Common myeloid progenitor, CD34-positive (primary cell): Measurements from ENCODE around the gene PLRG1.

Experiments
- CTCF ChIA-PET: fragments of 350-600 bp; sonication (Branson Sonifier 250); formaldehyde crosslinking; loops from one replicate; lab custom pipeline; 2021; ENCODE audit warnings: antibody characterized with exemption; lab: Charles Lee
- POLR2A ChIA-PET: fragments of 350-600 bp; sonication (Branson Sonifier 250); formaldehyde crosslinking; loops from one replicate; lab custom pipeline; 2021; ENCODE audit warnings: antibody characterized with exemption; lab: Charles Lee
- DNase-seq, 3 donors: peaks; one replicate each; pipeline versions ENCODE4 v3.0.0 to v3.0.0-alpha.2; 2013
- H3K27ac ChIP-seq, 2 experiments: 1 replicate in 1 of 2; 2 replicates in 1 of 2; pipeline ENCODE4 v1.7.0; 2013; ENCODE audit warnings: inconsistent platforms in 2 of 2, low read length in 2 of 2, mild to moderate bottlenecking in 2 of 2, low read depth in 1 of 2, moderate library complexity in 1 of 2; ENCODE audit not compliant: severe bottlenecking in 2 of 2, insufficient read depth in 1 of 2, poor library complexity in 1 of 2
- H3K27me3 ChIP-seq, 5 experiments: replicated peaks in 2 of 5; 1 replicate in 3 of 5; 2 replicates in 2 of 5; pipeline versions ENCODE4 v1.6.1 to v1.7.0; 2013; ENCODE audit warnings: low read length in 4 of 5, mild to moderate bottlenecking in 2 of 5, moderate library complexity in 2 of 5, inconsistent platforms in 1 of 5; ENCODE audit not compliant: insufficient read depth in 5 of 5, control insufficient read depth in 4 of 5
- H3K36me3 ChIP-seq, 4 experiments: 1 replicate in 2 of 4; 2 replicates in 2 of 4; pipeline versions ENCODE4 v1.6.1 to v1.7.0; 2013; ENCODE audit warnings: low read length in 3 of 4, control low read depth in 1 of 4, mild to moderate bottlenecking in 1 of 4; ENCODE audit not compliant: control insufficient read depth in 4 of 4, insufficient read depth in 4 of 4
- H3K4me1 ChIP-seq, 4 experiments: 1 replicate in 3 of 4; 2 replicates in 1 of 4; pipeline versions ENCODE4 v1.6.1 to v1.7.1; 2013; ENCODE audit warnings: low read length in 3 of 4, mild to moderate bottlenecking in 3 of 4, control low read depth in 1 of 4, inconsistent platforms in 1 of 4, moderate library complexity in 1 of 4; ENCODE audit not compliant: control insufficient read depth in 4 of 4, insufficient read depth in 4 of 4; ENCODE audit errors: control extremely low read depth in 1 of 4
- H3K4me3 ChIP-seq, 7 experiments: 1 replicate in 4 of 7; 2 replicates in 3 of 7; pipeline versions ENCODE4 v1.5.1 to v1.7.0; 2013; ENCODE audit warnings: mild to moderate bottlenecking in 7 of 7, low read length in 6 of 7, moderate library complexity in 6 of 7, inconsistent platforms in 2 of 7, low read depth in 2 of 7, control low read depth in 1 of 7; ENCODE audit not compliant: insufficient read depth in 4 of 7, control insufficient read depth in 1 of 7; ENCODE audit errors: extremely low read depth in 1 of 7
- H3K9me3 ChIP-seq, 5 experiments: 1 replicate in 4 of 5; 2 replicates in 1 of 5; pipeline versions ENCODE4 v1.6.1 to v1.7.1; 2013; ENCODE audit warnings: low read length in 4 of 5, mild to moderate bottlenecking in 2 of 5, inconsistent platforms in 1 of 5, low read depth in 1 of 5, moderate library complexity in 1 of 5; ENCODE audit not compliant: control insufficient read depth in 4 of 5, insufficient read depth in 2 of 5; ENCODE audit errors: control extremely low read depth in 1 of 5
- WGBS: methylation state at CpG from one replicate; pipeline ENCODE4 v1.1.5; 2013; ENCODE audit not compliant: insufficient coverage; 5-methylcytosine and 5-hydroxymethylcytosine counted together

Gene PLRG1

GRCh38 chr4:154551872-154552686 lies 1.9 kb upstream of the PLRG1 start:
- H3K9me3 ChIP-seq, result no peaks in the 10 kb centered on the region
- POLR2A ChIA-PET, result no interaction called here
- 17% methylated on average over 1 of the region's 6 CpGs for WGBS
- peaks cover 0 to 6% (median 3%) of the 10 kb centered on the region in 4 experiments for H3K36me3 ChIP-seq
- no peak overlapping the region for H3K4me3 ChIP-seq
- CTCF ChIA-PET, result interaction anchor here (0.7 to 17.7 kb wide), 12 partner anchors 9 to 228 kb away, joined by 3 to 495 read pairs (median 4); partner anchors contain the start of gene FGG
- peaks cover 8 to 20% (median 12%) of the 10 kb centered on the region in 4 experiments for H3K4me1 ChIP-seq
- H3K27ac ChIP-seq, result no peak overlapping the region
- peak; percentile 78 to 89 (median 85) for DNase-seq
- no peaks in the 10 kb centered on the region for H3K27me3 ChIP-seq

GRCh38 chr4:154545689-154546088 lies 4.5 kb downstream of the PLRG1 start:
- H3K9me3 ChIP-seq, result no peaks in the 10 kb centered on the region
- WGBS, result no CpG with 5 or more reads among the region's 4 CpGs
- H3K36me3 ChIP-seq, result peaks cover 14 to 62% (median 37%) of the 10 kb centered on the region in 4 experiments
- H3K27ac ChIP-seq, result no peak overlapping the region
- H3K4me3 ChIP-seq, result no peak overlapping the region
- no peaks in the 10 kb centered on the region for H3K27me3 ChIP-seq
- DNase-seq, result no peak
- ChIA-PET CTCF (interaction anchor here (1.4 kb wide), 1 partner anchor 13 kb away, joined by 3 read pairs; no protein-coding TSS in a partner anchor), POLR2A (no interaction called here)
- peaks cover 8 to 17% (median 12%) of the 10 kb centered on the region in 4 experiments for H3K4me1 ChIP-seq

GRCh38 chr4:154542271-154542879 lies 7.8 kb downstream of the PLRG1 start:
- peaks cover 22 to 87% (median 53%) of the 10 kb centered on the region in 4 experiments for H3K36me3 ChIP-seq
- H3K9me3 ChIP-seq, result no peaks in the 10 kb centered on the region
- DNase-seq, result no peak
- no peaks in the 10 kb centered on the region for H3K4me1 ChIP-seq
- POLR2A ChIA-PET, result no interaction called here
- no peak overlapping the region for H3K4me3 ChIP-seq
- 100% methylated on average over 2 of the region's 4 CpGs for WGBS
- no peaks in the 10 kb centered on the region for H3K27me3 ChIP-seq
- CTCF ChIA-PET, result interaction anchor here (0.9 kb wide), 1 partner anchor 81 kb away, joined by 3 read pairs; no protein-coding TSS in a partner anchor
- no peak overlapping the region for H3K27ac ChIP-seq

GRCh38 chr4:154534296-154534695 lies 15.9 kb downstream of the PLRG1 start:
- Histone ChIP-seq H3K27me3 (no peaks in the 10 kb centered on the region), H3K4me3 (no peak overlapping the region), H3K27ac (no peak overlapping the region), H3K9me3 (no peaks in the 10 kb centered on the region), H3K36me3 (peaks cover 5 to 23% (median 17%) of the 10 kb centered on the region in 4 experiments), H3K4me1 (no peaks in the 10 kb centered on the region)
- ChIA-PET CTCF (interaction anchor here (1.1 kb wide), 1 partner anchor 28 kb away, joined by 5 read pairs; no protein-coding TSS in a partner anchor), POLR2A (no interaction called here)
- no CpG with 5 or more reads among the region's 1 CpG for WGBS
- DNase-seq, result no peak

- CTCF ChIA-PET, result interaction anchor here (0.5 to 1.7 kb wide), 3 partner anchors 29 to 116 kb away, joined by 3 to 4 read pairs (median 3); no protein-coding TSS in a partner anchor
- POLR2A ChIA-PET, result no interaction called here
- no peak overlapping the region for H3K4me3 ChIP-seq
- H3K4me1 ChIP-seq, result peaks cover 0 to 5% (median 0%) of the 10 kb centered on the region in 4 experiments
- no peak overlapping the region for H3K27ac ChIP-seq
- WGBS, result 92% methylated on average over 4 of the region's 4 CpGs
- H3K27me3 ChIP-seq, result no peaks in the 10 kb centered on the region
- no peaks in the 10 kb centered on the region for H3K36me3 ChIP-seq
- DNase-seq, result no peak
- no peaks in the 10 kb centered on the region for H3K9me3 ChIP-seq
Observed at GRCh38 chr4:154529728-154530519, 20.3 kb downstream of the PLRG1 start.

GRCh38 chr4:154528869-154529268 lies 21.3 kb downstream of the PLRG1 start:
- no peak overlapping the region for H3K4me3 ChIP-seq
- CTCF ChIA-PET, result interaction anchor here (0.9 to 1.7 kb wide), 2 partner anchors 24 to 30 kb away, joined by 4 read pairs; no protein-coding TSS in a partner anchor
- POLR2A ChIA-PET, result no interaction called here
- DNase-seq, result no peak
- H3K27ac ChIP-seq, result no peak overlapping the region
- H3K27me3 ChIP-seq, result no peaks in the 10 kb centered on the region
- WGBS, result 94% methylated on average over 2 of the region's 2 CpGs
- H3K4me1 ChIP-seq, result peaks cover 0 to 5% (median 0%) of the 10 kb centered on the region in 4 experiments
- H3K9me3 ChIP-seq, result no peaks in the 10 kb centered on the region
- H3K36me3 ChIP-seq, result no peaks in the 10 kb centered on the region
